ENCODE results near the gene F2RL1.
"Not testable (repeated sequence)": the region's sequence is repeated elsewhere in the genome, so short reads cannot be mapped to it uniquely, and the experiment has no call there.

The F2RL1 gene

DNA sequence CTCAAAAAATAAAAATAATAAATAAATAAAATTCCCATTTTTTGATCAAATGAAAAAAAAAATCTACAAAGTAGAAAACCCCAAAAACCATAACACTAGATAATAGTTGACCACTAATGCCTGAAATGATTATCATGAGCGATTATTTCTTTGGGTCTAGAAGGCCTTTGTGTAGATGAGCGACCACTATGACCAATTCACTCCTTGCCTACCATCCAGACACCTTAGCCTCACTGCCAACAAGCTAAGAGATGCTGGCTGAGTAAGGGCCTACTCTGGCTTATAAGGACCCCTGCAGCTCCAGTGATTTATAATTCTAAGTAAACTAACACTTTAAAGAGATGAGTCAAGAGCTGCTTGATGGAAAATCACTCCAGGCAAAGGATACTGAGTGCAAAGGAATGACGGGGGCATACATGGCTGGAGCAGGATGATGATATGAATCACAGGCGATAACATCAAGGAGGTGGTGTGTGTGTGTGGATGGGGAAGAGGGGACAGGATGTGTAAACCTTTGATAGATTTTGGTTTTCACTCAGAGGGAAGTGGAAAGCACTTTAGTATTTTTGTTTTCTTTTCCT is 4.8 kb upstream of the F2RL1 start:
- peak; percentile 89 for DNase-seq (ENCODE audit: low read depth)
- TF ChIP-seq, protein P1, sequence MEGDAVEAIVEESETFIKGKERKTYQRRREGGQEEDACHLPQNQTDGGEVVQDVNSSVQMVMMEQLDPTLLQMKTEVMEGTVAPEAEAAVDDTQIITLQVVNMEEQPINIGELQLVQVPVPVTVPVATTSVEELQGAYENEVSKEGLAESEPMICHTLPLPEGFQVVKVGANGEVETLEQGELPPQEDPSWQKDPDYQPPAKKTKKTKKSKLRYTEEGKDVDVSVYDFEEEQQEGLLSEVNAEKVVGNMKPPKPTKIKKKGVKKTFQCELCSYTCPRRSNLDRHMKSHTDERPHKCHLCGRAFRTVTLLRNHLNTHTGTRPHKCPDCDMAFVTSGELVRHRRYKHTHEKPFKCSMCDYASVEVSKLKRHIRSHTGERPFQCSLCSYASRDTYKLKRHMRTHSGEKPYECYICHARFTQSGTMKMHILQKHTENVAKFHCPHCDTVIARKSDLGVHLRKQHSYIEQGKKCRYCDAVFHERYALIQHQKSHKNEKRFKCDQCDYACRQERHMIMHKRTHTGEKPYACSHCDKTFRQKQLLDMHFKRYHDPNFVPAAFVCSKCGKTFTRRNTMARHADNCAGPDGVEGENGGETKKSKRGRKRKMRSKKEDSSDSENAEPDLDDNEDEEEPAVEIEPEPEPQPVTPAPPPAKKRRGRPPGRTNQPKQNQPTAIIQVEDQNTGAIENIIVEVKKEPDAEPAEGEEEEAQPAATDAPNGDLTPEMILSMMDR (IDR thresholded peaks at IDR 0.05; ENCODE audit: control insufficient read depth, insufficient read depth, low read depth, low read length, missing control alignments): no peak
- H3K4me3 ChIP-seq (ENCODE audit: control insufficient read depth, low read depth, low read length): no peak overlapping the region

DNA sequence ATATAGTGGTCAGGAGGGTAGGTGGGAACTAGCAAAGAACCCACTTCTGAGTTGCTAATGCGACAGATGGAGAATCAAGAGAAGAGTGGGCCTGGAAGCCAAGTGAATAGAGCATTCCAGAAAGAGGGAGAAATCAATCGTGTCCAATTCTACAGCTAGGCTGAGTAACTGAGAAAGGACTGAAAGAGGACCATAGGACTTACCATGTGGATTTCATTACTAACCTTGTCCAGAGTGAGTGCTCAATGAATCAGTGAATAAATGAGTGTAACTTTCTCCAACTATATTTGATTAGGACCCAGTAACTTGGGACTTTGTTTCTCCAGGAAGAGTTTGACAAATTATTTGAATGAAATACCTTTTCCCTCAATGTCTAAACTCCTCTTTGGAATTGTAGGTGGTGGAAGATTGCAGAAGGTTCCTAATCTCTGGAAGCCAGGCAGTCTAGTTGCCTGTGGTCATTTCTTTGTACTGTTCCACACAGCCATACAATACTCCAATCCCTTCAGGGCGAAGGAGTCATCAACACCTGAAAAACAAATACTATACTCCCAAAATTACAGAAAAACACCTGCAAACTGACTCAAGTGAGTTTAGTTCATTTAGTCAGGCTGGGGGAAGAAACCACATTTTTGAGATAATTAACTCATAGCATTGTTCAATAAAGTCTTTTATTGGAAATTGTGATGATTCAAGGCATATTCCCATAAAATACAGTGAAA is 2.6 kb upstream of the F2RL1 start:
- TF ChIP-seq, protein P1 (IDR thresholded peaks at IDR 0.05; ENCODE audit: control insufficient read depth, insufficient read depth, low read depth, low read length, missing control alignments): no peak

DNA sequence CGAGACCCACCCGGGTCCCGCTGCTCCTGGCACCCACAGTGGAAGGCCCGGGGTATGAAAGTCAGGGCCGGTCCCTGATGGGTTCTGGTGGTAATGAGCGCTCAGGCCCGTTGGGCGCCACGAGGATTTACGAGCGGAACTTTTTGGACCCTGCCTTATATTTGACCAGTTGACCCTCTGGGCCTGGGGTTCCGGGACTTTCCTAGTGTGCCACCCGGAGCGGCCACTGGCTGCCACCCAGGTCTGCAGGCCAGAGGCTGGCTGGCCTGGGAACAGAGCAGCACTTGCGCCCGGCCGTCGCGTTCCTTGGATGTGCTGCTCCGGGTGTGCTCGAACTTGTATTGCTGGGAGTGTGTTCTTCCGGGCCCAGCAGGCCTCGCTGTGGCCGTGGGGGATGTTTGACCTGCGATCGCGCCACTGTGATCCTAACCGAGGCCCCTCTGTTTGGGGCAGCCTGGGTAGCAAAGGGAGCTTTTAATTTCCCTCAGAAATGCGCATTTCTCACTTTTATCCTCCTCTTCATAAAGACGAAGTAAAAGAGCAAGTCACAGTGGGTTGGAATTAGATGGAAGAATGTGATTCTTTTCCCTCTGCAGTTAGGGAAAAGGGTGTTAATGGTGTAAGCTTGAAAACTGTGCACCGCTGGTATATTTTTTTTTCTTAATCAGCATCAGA is 1.2 kb downstream of the F2RL1 start:
- DNase-seq (ENCODE audit: low read depth): no peak
- H3K4me3 ChIP-seq (ENCODE audit: control insufficient read depth, low read depth, low read length): peak overlapping the region; percentile 52
- TF ChIP-seq, protein P1 (IDR thresholded peaks at IDR 0.05; ENCODE audit: control insufficient read depth, insufficient read depth, low read depth, low read length, missing control alignments): no peak

More for the DNA sequence above, 2.6 kb upstream of the F2RL1 start:
- DNase-seq (ENCODE audit: low read depth): peak; percentile 41
- no peak overlapping the region for H3K4me3 ChIP-seq (ENCODE audit: control insufficient read depth, low read depth, low read length)

DNA sequence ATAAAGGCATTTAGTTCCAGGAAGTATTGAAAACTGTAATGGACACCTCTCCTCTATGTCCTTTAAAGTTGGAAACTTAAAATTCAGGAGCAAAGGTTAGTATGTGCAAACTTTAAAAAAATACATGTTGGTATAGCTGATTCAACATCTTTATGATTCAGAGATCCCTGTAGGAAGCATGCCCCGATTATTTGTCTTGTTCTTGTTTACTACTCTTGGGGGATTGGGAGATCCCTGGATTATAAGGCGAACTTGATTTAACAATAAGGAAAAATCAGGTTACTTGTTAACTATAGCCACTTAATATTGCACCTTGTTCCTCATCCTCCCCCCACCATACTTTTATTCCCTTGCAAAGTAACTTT is 1.7 kb downstream of the F2RL1 start:
- no peak overlapping the region for H3K4me3 ChIP-seq (ENCODE audit: control insufficient read depth, low read depth, low read length)
- DNase-seq (ENCODE audit: low read depth): no peak
- TF ChIP-seq, protein P1 (IDR thresholded peaks at IDR 0.05; ENCODE audit: control insufficient read depth, insufficient read depth, low read depth, low read length, missing control alignments): no peak

DNA sequence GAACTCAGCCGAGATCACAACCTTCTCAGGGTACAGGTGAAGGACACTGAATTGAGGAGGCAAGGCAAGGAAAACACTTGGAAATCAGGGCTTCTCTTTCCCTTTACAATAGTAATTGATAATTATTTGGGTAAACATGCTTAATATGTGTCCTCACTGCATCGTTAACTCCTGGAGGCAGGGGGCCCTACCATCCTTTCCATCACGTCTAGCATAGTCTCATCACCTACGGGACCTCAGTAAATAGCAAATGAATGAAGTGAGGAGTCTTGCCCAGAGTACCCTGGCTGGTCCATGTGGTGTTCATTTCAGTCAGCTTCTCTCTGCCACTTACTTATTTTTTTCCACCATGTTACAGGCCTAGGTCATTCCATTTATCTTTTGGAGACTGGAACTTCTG is 2.3 kb downstream of the F2RL1 start:
- TF ChIP-seq, protein P1 (IDR thresholded peaks at IDR 0.05; ENCODE audit: control insufficient read depth, insufficient read depth, low read depth, low read length, missing control alignments): no peak
- H3K4me3 ChIP-seq (ENCODE audit: control insufficient read depth, low read depth, low read length): no peak overlapping the region

GRCh38 chr5:76822105-76822731 is 3.4 kb downstream of the F2RL1 start:
- DNase-seq (ENCODE audit: low read depth); H3K4me3 ChIP-seq (ENCODE audit: control insufficient read depth, low read depth, low read length): not testable (repeated sequence)

More for the DNA sequence above, 2.3 kb downstream of the F2RL1 start:
- DNase-seq (ENCODE audit: low read depth): no peak

DNA sequence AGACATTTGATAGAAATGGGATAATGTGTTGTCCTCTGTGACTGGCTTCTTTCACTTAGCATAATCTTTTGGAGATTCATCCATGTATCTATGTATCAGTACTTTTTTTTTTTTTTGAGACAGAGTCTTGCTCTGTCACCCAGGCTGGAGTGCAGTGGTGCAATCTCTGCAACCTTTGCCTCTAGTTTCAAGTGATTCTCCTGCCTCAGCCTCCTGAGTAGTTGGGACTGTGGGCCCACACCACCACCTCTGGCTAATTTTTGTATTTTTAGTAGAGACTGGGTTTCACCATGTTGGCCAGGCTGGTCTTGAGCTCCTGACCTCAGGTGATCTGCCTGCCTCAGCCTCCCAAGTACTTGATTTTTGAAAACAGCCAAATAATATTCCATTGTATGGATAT is 7.6 kb downstream of the F2RL1 start:
- not testable (repeated sequence) for H3K4me3 ChIP-seq (ENCODE audit: control insufficient read depth, low read depth, low read length); DNase-seq (ENCODE audit: low read depth)

Data from AG09309 (cell line).